Kidney epithelial cell (primary cell): ENCODE results near the gene SRGAP1. TPM values are rescaled to one million over a fixed set of nuclear protein-coding genes. Genes with fewer than 3 reads are reported as not detected.

Experiments
- DNase-seq: peaks from one replicate; pipeline ENCODE4 v3.0.0-alpha.2; 2010; ENCODE audit warnings: low read depth
- H3K27me3 ChIP-seq: 2 replicates; pipeline ENCODE4 v1.6.0; 2011; ENCODE audit warnings: low read length; ENCODE audit not compliant: control insufficient read depth, insufficient read depth
- H3K36me3 ChIP-seq: 2 replicates; pipeline ENCODE4 v1.5.1; 2011; ENCODE audit warnings: low read length; ENCODE audit not compliant: control insufficient read depth, insufficient read depth
- H3K4me3 ChIP-seq: 2 replicates; pipeline ENCODE4 v1.5.1; 2011; ENCODE audit warnings: low read depth, mild to moderate bottlenecking, control low read depth, low read length
- total RNA-seq: library from RNA; depleted of rRNA; stranded (reverse); fragments of >200 nt; gene quantifications from 2 replicates; pipeline ENCODE4 v1.2.3, GENCODE V29; 2015
- TF ChIP-seq, protein P1 (sequence below): IDR thresholded peaks from 2 replicates; pipeline ENCODE4 v1.5.1; 2011; ENCODE audit warnings: mild to moderate bottlenecking, moderate library complexity, low read length, control low read depth, inconsistent platforms; ENCODE audit not compliant: insufficient read depth, poor library complexity, severe bottlenecking

Gene SRGAP1
- total RNA-seq, 1 donor from 2014 or later: 28.9 TPM

DNA sequence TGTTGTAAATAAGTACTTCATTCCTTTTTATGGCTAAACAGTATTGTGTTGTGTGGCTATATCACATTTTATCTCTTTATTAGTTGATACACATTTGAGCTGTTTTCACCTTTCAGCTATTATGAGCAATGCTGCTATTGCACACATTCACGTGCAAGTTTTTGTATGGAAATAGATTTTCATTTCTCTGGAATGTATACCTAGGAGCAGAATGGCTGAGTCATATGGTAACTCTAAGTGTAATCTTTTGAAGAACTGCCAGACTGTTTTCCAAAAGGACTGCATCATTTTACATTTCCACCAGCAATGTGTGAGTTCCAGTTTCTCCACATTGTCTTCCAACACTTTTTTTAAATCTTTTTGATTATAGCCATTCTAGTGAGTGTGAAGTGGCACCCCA is 134.0 kb downstream of the SRGAP1 start:
- DNase-seq: no peak
- H3K4me3 ChIP-seq: no peak overlapping the region
- H3K36me3 ChIP-seq: no peaks in the 10 kb centered on the region
- TF ChIP-seq, protein P1, sequence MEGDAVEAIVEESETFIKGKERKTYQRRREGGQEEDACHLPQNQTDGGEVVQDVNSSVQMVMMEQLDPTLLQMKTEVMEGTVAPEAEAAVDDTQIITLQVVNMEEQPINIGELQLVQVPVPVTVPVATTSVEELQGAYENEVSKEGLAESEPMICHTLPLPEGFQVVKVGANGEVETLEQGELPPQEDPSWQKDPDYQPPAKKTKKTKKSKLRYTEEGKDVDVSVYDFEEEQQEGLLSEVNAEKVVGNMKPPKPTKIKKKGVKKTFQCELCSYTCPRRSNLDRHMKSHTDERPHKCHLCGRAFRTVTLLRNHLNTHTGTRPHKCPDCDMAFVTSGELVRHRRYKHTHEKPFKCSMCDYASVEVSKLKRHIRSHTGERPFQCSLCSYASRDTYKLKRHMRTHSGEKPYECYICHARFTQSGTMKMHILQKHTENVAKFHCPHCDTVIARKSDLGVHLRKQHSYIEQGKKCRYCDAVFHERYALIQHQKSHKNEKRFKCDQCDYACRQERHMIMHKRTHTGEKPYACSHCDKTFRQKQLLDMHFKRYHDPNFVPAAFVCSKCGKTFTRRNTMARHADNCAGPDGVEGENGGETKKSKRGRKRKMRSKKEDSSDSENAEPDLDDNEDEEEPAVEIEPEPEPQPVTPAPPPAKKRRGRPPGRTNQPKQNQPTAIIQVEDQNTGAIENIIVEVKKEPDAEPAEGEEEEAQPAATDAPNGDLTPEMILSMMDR: no peak
- H3K27me3 ChIP-seq: no peaks in the 10 kb centered on the region

DNA sequence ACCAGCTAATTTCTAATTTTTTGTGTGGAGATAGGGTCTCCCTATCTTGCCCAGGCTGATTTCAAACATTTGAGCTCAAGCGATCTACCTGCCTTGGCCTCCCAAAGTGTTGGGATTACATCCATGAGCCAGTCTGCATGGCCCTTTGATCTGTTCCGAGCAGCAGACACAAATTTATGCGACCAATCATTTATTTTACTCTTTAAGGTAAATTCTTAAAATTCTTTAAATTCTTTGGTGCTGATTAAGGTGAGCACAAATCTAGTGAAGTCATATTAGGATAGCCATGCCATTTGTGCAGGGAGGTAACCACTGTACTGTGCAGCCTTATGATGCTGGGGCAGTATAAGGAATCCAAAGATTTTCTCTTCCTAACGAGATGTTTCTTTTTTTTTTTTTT is 135.7 kb downstream of the SRGAP1 start:
- Histone ChIP-seq H3K36me3 (no peaks in the 10 kb centered on the region), H3K27me3 (no peaks in the 10 kb centered on the region), H3K4me3 (no peak overlapping the region)
- no peak for DNase-seq
- TF ChIP-seq, protein P1: no peak

DNA sequence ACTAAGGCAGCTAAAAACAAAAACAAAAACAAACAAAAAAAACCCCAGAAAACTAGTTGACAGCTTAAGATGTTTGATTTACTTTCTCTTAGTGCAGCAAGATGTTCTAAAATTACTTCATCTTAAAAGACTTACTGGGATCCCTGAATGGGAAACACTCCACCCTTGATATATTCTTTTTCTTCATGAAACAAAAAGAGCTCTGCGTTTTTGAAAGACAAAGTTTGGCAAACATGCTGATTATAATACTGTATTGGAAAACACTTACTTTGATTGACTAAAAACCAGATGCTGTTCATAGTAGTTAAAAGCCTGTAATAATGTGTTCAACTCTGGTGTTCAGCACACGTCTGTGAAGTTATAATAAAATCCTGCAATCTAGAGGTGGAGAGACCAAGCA is 136.8 kb downstream of the SRGAP1 start:
- H3K27me3 ChIP-seq: no peaks in the 10 kb centered on the region
- no peak for DNase-seq
- TF ChIP-seq, protein P1: no peak
- no peak overlapping the region for H3K4me3 ChIP-seq
- no peaks in the 10 kb centered on the region for H3K36me3 ChIP-seq

DNA sequence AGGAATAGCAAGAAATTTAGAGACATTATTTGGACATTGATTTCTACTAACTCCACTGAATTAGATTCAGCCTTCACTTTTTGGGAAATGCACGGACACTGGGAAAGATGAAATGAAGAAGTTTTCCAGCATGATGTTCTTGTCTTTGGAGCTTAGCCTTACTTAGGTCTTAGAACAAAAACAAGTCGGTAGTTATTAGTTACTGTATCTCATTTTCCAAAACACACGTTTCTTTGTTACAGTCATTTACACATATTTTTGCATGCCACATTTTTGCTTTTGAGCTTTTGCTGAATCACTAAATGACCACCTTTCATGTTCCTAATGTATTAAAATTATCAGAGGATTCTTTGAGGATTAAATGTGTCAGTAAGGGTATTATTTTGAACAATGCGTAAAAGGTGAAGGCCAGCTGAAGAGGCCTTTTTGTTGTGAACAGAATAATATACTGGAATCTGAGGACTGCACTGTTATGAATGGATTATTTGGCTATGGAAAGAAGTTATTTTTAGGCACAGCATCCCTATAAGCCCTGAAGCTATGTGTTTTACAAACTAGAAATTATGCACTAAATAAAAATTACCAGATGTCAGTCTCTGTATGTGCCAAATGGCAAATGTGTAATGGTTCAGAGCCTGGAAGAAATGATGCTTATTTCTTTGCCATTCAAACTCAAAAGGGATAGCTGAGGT is 138.2 kb downstream of the SRGAP1 start:
- no peak overlapping the region for H3K4me3 ChIP-seq
- DNase-seq: no peak
- H3K27me3 ChIP-seq: no peaks in the 10 kb centered on the region
- no peaks in the 10 kb centered on the region for H3K36me3 ChIP-seq
- TF ChIP-seq, protein P1: no peak

DNA sequence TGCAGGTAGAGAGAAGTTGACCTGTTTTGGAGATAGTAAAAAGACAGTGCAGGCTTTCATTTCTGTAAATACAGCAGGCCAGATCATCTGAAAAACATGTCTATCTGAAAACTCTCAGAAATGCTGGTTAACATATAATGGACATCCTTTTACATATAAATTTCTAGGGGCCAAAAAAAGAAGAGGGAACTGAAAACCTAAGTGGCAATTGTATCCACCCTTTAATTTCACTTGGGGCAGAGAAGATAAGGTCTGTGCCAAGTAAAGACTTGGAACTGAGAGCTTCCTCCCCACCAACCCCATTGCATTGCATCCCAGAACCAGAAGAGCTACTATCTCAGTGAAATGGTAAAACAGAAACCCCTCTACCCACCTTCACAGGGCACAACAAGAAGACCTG is 141.0 kb downstream of the SRGAP1 start:
- no peak for DNase-seq
- TF ChIP-seq, protein P1: no peak
- Histone ChIP-seq H3K36me3 (no peaks in the 10 kb centered on the region), H3K27me3 (no peaks in the 10 kb centered on the region), H3K4me3 (no peak overlapping the region)

DNA sequence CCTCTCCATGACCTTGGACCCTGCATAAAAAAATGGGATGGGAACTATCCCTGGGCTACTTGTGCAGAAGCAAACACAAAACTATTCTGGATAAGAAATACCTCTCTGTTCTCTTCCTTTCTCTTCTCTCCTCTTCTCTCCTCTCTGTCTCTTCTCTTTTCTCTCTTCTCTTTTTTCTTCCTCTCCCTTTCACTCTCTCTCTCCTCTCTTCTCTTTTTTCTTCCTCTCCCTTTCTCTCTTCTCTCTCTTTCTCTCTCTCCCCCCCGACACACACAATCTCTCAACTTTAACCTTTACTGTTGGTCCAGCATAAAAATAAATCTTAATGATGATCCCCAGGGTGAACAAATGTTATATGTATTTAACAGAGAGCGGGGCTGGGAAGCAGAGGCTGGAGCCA is 141.4 kb downstream of the SRGAP1 start:
- no peaks in the 10 kb centered on the region for H3K36me3 ChIP-seq
- H3K27me3 ChIP-seq: no peaks in the 10 kb centered on the region
- no peak for DNase-seq
- no peak overlapping the region for H3K4me3 ChIP-seq
- TF ChIP-seq, protein P1: no peak
